GM19324 (cell line): ENCODE results near the gene GINS3.
"Not testable (repeated sequence)": the region's sequence is repeated elsewhere in the genome, so short reads cannot be mapped to it uniquely, and the experiment has no call there.

Experiments
- ATAC-seq: cut with Tn5 transposase; IDR thresholded peaks from one replicate; pipeline ENCODE4 v1.9.1; 2021; ENCODE audit warnings: mild to moderate bottlenecking, moderate library complexity; ENCODE audit not compliant: unreplicated experiment, low FRiP score

GINS3 gene

GRCh38 chr16:58385218-58385773 is 7.0 kb upstream of the GINS3 start:
- ATAC-seq = no peak

- ATAC-seq = no peak
Measured at GRCh38 chr16:58389724-58390123, 2.5 kb upstream of the GINS3 start.

- peak; percentile 30 for ATAC-seq
Measured at GRCh38 chr16:58393138-58393504, 850 bp downstream of the GINS3 start.

DNA sequence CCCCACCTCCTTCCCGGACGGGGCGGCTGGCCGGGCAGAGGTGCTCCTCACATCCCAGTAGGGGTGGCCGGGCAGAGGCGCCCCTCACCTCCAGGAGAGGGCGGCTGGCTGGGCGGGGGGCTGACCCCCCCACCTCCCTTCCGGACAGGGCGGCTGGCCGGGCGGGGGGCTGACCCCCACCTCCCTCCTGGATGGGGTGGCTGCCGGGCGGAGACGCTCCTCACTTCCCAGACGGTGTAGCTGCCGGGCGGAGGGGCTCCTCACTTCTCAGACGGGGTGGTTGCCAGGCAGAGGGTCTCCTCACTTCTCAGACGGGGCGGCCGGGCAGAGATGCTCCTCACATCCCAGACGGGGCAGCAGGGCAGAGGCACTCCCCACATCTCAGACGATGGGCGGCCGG is 4.6 kb downstream of the GINS3 start:
- not testable (repeated sequence) for ATAC-seq

GRCh38 chr16:58399718-58400633 is 7.7 kb downstream of the GINS3 start:
- no peak for ATAC-seq

DNA sequence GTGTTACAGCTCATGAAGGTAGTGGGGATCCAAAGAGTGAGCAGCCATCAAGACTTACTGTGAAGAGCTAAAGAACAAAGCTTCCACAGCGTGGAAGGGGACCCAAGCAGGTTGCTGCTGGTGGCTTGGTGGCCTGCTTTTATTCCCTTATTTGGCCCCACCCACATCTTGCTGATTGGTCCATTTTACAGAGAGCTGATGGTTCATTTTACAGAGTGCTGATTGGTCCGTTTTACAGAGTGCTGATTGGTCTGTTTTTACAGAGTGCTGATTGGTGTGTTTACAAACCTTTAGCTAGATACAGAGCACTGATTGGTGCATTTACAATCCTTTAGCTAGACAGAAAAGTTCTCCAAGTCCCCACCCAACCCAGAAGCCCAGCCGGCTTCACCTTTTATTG is 9.0 kb downstream of the GINS3 start:
- not testable (repeated sequence) for ATAC-seq

- no peak for ATAC-seq
Measured at GRCh38 chr16:58402796-58403195, 10.5 kb downstream of the GINS3 start.

GRCh38 chr16:58409316-58409973 is 17.2 kb downstream of the GINS3 start:
- no peak for ATAC-seq

DNA sequence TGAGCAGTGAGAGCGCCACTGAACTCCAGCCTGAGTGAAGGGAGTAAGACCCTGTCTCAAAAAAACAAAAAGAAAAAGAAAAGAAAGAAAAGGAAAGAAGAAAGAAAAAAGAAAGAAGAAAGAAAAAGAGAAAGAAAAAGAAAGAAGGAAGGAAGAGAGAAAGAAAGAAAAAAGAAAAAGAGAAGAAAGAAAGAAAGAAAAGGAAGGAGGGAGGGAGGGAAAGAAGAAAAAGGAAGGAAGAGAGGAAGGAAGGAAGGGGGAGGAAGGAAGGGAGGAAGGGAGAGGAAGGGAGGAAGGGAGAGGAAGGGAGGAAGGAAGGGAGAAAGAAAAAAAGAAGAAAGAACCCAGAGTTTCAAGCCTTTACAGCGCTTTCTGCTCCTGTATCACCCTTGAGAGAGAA is 19.1 kb downstream of the GINS3 start:
- no peak for ATAC-seq

DNA sequence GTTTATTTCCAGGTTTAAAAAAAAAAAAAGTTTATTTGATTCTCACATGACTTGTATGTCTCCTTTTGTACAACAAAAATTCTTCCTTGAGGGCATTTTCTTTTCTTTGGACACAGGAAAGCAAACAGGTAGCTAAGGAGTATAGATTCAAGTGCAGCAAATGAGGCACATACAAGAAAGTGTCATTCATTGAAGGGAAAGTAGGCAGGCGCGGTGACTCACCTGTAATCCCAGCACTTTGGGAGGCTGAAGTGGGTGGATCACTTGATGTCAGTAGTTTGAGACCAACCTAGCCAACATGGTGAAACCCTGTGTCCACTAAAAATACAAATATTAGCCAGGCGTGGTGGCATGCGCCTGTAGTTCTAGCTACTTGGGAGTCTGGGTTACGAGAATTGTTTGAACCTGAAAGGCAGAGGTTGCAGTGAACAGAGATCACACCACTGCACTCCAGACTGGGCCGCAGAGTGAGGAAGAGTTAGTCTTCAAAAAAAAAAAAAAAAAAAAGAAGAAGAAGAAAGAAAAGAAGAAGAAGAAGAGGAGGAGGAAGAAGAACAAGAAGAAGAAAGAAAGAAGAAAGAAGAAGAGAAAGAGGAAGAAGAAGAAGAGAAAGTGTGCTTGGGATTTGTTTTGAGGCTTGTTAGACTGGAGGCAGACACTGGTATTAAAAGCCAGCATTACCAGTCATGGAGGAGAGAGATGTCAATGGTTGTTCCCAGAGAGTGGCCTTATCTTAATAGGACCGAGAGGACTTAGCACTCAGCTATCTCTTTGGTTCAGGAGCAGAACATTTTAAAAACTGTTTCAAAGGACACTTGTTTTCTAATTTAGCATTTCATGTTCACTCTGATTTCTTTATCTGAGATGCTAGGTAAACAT is 19.7 kb downstream of the GINS3 start:
- no peak for ATAC-seq

DNA sequence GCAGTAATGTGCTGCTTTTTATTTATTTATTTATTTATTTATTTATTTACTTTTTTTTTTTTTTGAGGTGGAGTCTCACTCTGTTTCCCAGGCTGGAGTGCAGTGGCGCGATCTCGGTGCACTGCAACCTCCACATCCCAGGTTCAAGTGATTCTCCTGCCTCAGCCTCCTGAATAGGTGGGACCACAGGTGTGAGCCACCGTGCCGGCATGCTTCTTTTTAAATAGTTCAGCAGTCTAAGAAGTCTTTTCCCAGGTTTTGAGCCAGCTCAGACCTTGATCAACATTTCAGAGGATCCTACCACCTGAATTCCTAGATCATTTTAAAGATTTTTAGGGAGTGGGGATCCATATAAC is 20.3 kb downstream of the GINS3 start:
- ATAC-seq = not testable (repeated sequence)

DNA sequence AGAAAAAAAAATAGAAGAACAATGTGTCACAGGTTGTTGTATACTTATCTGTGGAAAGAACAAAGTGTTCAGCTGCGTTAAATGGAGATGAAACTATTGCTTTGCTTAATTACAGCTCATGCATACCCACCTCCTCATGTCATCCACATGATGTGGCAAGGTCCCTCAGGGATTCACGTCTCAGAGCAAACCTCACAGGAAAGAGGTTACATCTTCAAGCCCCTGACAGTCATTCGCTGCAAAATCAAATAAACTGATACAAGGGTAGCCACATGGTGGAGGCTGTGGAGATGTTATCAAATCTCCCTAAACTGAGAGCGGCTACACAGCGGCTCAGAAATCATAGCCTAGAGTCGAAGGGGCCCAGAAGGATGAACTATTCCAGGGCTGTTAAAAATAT is 21.1 kb downstream of the GINS3 start:
- ATAC-seq = no peak

GRCh38 chr16:58415003-58415402 is 22.7 kb downstream of the GINS3 start:
- ATAC-seq = no peak

GRCh38 chr16:58415961-58416360 is 23.7 kb downstream of the GINS3 start:
- ATAC-seq = not testable (repeated sequence)

GRCh38 chr16:58417035-58417434 is 24.8 kb downstream of the GINS3 start:
- ATAC-seq = no peak

GRCh38 chr16:58417600-58417999 is 25.3 kb downstream of the GINS3 start:
- no peak for ATAC-seq

DNA sequence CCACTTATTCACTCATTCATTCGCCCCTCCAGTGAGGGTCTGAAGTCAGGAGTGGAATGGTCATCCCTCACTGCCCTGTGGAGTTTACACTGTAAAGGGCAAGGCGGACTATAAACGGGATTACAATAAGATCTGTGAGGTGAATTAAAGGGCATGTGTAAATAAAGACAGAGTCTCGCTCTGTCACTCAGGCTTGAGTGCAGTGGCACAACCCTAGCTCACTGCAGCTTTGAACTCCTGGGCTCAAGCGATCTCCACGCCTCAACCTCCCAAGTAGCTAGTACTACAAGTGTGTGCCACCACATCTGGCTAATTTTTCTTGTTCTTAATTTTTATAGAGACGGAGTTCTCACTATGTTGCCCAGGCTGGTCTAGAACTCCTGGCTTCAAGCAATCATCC is 25.8 kb downstream of the GINS3 start:
- ATAC-seq = no peak

DNA sequence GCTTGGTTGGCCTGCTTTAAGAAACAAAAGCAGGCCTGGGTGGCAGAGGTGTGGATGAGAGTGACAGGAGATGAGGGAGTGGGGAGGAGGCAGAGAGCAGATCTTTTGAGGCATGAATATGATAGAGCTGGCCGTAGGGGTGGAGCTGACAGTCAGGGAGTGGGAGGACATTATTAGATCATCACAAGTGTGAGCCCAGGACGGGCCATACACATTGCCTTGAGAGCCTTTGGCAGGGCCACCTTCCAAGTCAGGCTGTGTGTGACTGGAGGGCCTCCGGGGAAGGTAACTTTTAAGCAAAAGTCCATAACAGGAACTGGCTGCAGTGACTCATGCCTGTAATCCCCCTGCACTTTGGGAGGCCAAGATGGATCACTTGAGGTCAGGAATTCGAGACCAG is 26.3 kb downstream of the GINS3 start:
- ATAC-seq = no peak

DNA sequence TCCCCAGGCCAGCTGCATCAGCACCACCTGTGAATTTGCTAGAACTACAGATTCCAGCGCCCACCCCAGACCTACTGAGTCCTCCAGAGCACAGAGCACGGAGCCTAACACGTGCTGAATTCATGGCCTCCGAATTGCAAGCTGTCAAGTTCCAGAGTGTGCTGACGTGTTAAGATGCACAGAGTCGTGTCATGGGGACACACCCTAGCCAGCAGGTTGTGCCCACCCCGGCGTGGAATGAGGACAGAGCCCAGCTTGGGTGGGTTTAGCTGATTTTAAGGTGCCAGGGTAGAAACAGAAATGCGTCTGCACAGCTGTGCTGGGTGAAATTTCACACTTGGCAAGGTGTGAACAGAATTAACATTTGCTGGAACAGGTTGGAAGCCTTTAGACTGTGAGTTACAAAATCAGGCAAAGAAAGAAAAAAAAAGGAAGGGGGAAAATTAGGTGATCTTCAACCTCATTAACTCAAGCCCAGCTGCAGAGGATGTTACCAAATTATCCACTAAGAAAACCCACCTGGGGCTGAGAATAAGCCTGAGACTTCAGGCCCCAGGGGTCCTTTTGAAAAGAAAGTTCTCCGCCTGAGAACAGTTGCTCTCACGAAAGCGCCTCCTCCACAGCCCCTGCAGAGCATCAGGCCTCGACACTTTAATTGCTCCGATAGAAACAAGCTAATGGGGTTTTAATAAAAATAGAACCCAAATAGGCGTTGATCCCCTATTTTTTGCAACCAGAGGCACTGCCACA is 27.1 kb downstream of the GINS3 start:
- no peak for ATAC-seq

- ATAC-seq = no peak
Measured at GRCh38 chr16:58421059-58421458, 28.8 kb downstream of the GINS3 start.
